HepG2 (cell line): ENCODE results near the gene ZNF526. TPM values are rescaled to one million over a fixed set of nuclear protein-coding genes. Genes with fewer than 3 reads are reported as not detected.

Source experiments
- AGO1 ChIP-seq: fragments of 200-400 bp; formaldehyde crosslinking; IDR thresholded peaks from 2 replicates; pipeline ENCODE4 v1.6.1; 2017; ENCODE audit warnings: mild to moderate bottlenecking, low read depth, low read length, moderate library complexity; ENCODE audit not compliant: poor library complexity, severe bottlenecking
- ARNT2 ChIP-seq: sonication (generic); formaldehyde crosslinking; IDR thresholded peaks from 2 replicates; pipeline ENCODE4 v1.8.0; 2022; ENCODE audit warnings: mild to moderate bottlenecking, low read depth, missing genetic modification reagents, moderate library complexity
- ATF7-NPFF ChIP-seq: sonication (generic); formaldehyde crosslinking; IDR thresholded peaks from 2 replicates; pipeline ENCODE4 v1.8.1; 2023; ENCODE audit warnings: mild to moderate bottlenecking, low read depth, missing genetic modification reagents, moderate library complexity
- GABPA ChIP-seq, 2 experiments: IDR thresholded peaks; 2 replicates each; pipeline ENCODE4 v1.6.1; 2011 to 2016; ENCODE audit warnings: low read depth in 2 of 2, low read length in 1 of 2, missing biosample characterization in 1 of 2, missing genetic modification characterization in 1 of 2
- GPBP1L1 ChIP-seq: sonication (generic); formaldehyde crosslinking; IDR thresholded peaks from 2 replicates; pipeline ENCODE4 v1.5.0; 2020; ENCODE audit warnings: mild to moderate bottlenecking, missing genetic modification reagents
- HNF4G ChIP-seq, 2 experiments: sonication (generic) in 1 of 2; formaldehyde crosslinking in 1 of 2; IDR thresholded peaks; 2 replicates each; pipeline versions ENCODE4 v1.4.0 to v1.6.1; 2011 to 2020; ENCODE audit warnings: borderline replicate concordance in 2 of 2, low read depth in 2 of 2, mild to moderate bottlenecking in 2 of 2, low read length in 1 of 2, missing genetic modification reagents in 1 of 2, moderate library complexity in 1 of 2
- HNRNPK ChIP-seq: fragments of 200-400 bp; formaldehyde crosslinking; IDR thresholded peaks from 2 replicates; pipeline ENCODE4 v1.6.1; 2018; ENCODE audit warnings: low read length, low read depth, moderate library complexity, mild to moderate bottlenecking; ENCODE audit not compliant: poor library complexity, severe bottlenecking
- HNRNPUL1 ChIP-seq: fragments of 200-400 bp; formaldehyde crosslinking; IDR thresholded peaks from 2 replicates; pipeline ENCODE4 v1.6.1; 2017; ENCODE audit warnings: low read depth, mild to moderate bottlenecking, low read length, moderate library complexity
- KLF13 ChIP-seq: sonication (generic); formaldehyde crosslinking; IDR thresholded peaks from 2 replicates; pipeline ENCODE4 v1.4.0; 2020; ENCODE audit warnings: mild to moderate bottlenecking, missing genetic modification reagents
- NFE2L1 ChIP-seq: sonication (generic); formaldehyde crosslinking; IDR thresholded peaks from 2 replicates; pipeline ENCODE4 v1.4.0; 2020; ENCODE audit warnings: missing genetic modification reagents, mild to moderate bottlenecking, borderline replicate concordance
- PHF8 ChIP-seq: sonication (generic); formaldehyde crosslinking; IDR thresholded peaks from 2 replicates; pipeline ENCODE4 v1.5.0; 2020; ENCODE audit warnings: missing genetic modification reagents
- SP4 ChIP-seq: sonication (generic); formaldehyde crosslinking; IDR thresholded peaks from 2 replicates; pipeline ENCODE4 v1.8.1; 2023; ENCODE audit warnings: mild to moderate bottlenecking, missing genetic modification reagents
- STAT6 ChIP-seq: sonication (generic); formaldehyde crosslinking; IDR thresholded peaks from 2 replicates; pipeline ENCODE4 v1.4.0; 2020; ENCODE audit warnings: missing genetic modification reagents, mild to moderate bottlenecking, borderline replicate concordance
- YEATS4 ChIP-seq: sonication (generic); formaldehyde crosslinking; IDR thresholded peaks from 2 replicates; pipeline ENCODE4 v1.4.0; 2020; ENCODE audit warnings: missing genetic modification reagents, borderline replicate concordance
- ZNF354B ChIP-seq: sonication (generic); formaldehyde crosslinking; IDR thresholded peaks from 2 replicates; pipeline ENCODE4 v1.8.0; 2022; ENCODE audit warnings: mild to moderate bottlenecking, missing genetic modification reagents
- ZNF646 ChIP-seq: sonication (generic); formaldehyde crosslinking; IDR thresholded peaks from 2 replicates; pipeline ENCODE4 v1.9.0; 2021; ENCODE audit warnings: mild to moderate bottlenecking, missing genetic modification reagents
- ZSCAN21 ChIP-seq: sonication (generic); formaldehyde crosslinking; IDR thresholded peaks from 2 replicates; pipeline ENCODE4 v1.8.0; 2022; ENCODE audit warnings: mild to moderate bottlenecking, missing genetic modification reagents, moderate library complexity, borderline replicate concordance
- polyA plus RNA-seq, 8 experiments: library from polyadenylated mRNA; depleted of rRNA in 3 of 8; stranded (reverse) in 7 of 8; unstranded in 1 of 8; fragments of >200 nt; fragmentation: Illumina TruSeq in 4 of 8; extraction: Trizol in 4 of 8; gene quantifications; 2 replicates each; pipeline versions ENCODE4 v1.2.1 to v1.2.3, GENCODE V29; 2011 to 2016; ENCODE audit warnings: low read depth in 4 of 8, missing spikeins in 1 of 8, mixed read lengths in 1 of 8; ENCODE audit not compliant: insufficient read depth in 1 of 8
- total RNA-seq, 5 experiments: library from RNA; depleted of rRNA; stranded (reverse); fragments of >200 nt; fragmentation: Illumina TruSeq; extraction: Trizol; gene quantifications; 2 replicates each; pipeline ENCODE4 v1.2.3, GENCODE V29; 2016; ENCODE audit warnings: low read depth in 1 of 5

Gene ZNF526
- total and polyA plus RNA-seq, 2 of the 13 experiments (the other 11 are each of a cell fraction or from before 2014, with no cell fraction given) = 3.3 to 8.4 TPM

GRCh38 chr19:42253245-42254088 lies 33.4 kb downstream of the ZNF526 start (continued):
- TF ChIP-seq ARNT2 (CRISPR knock-in tag) (no peak), ZNF646 (no peak), HNRNPK (peak; percentile 84), NFE2L1 (CRISPR knock-in tag) (no peak), KLF13 (CRISPR knock-in tag) (no peak), HNF4G (IDR thresholded peaks at IDR 0.05; ENCODE audit: borderline replicate concordance, low read depth, low read length) (no peak), HNF4G (CRISPR knock-in tag; IDR thresholded peaks at IDR 0.05; ENCODE audit: borderline replicate concordance, low read depth) (no peak), YEATS4 (peak; percentile 9; the same call in 1 of the 2 replicates), GPBP1L1 (CRISPR knock-in tag) (no peak), STAT6 (CRISPR knock-in tag) (no peak), ZSCAN21 (CRISPR knock-in tag) (no peak), AGO1 (no peak), GABPA (IDR thresholded peaks at IDR 0.05; ENCODE audit: low read depth, low read length) (no peak), GABPA (CRISPR knock-in tag; IDR thresholded peaks at IDR 0.05; ENCODE audit: low read depth) (peak; percentile 24; the same call in 1 of the 2 replicates), ZNF354B (no peak), PHF8 (0 out of 2 replicates have a peak, but pooled peaks have one; percentile 28), ATF7-NPFF (CRISPR knock-in tag) (no peak), HNRNPUL1 (no peak), SP4 (CRISPR knock-in tag) (no peak)
